MG63 (cell line): ENCODE results near the gene DNAH10. TPM values are rescaled to one million over a fixed set of nuclear protein-coding genes. Genes with fewer than 3 reads are reported as not detected.

Experiments used
- DNase-seq: peaks from one replicate; pipeline ENCODE4 v3.0.0-alpha.2; 2020
- H3K27me3 ChIP-seq: fragments of 250-450 bp; sonication (Bioruptor Pico); 2 replicates; pipeline ENCODE4 v1.5.1; 2020; ENCODE audit warnings: mild to moderate bottlenecking, moderate library complexity
- H3K36me3 ChIP-seq: fragments of 250-450 bp; sonication (Bioruptor Pico); 2 replicates; pipeline ENCODE4 v1.5.1; 2020; ENCODE audit warnings: mild to moderate bottlenecking, moderate library complexity
- H3K4me3 ChIP-seq: fragments of 250-450 bp; sonication (Bioruptor Pico); 2 replicates; pipeline ENCODE4 v1.5.1; 2020; ENCODE audit warnings: mild to moderate bottlenecking, moderate library complexity
- H3K9me3 ChIP-seq: fragments of 250-450 bp; sonication (Bioruptor Pico); 2 replicates; pipeline ENCODE4 v1.5.1; 2020; ENCODE audit warnings: mild to moderate bottlenecking, moderate library complexity
- total RNA-seq: library from RNA; depleted of rRNA; stranded (reverse); fragments of >200 nt; shearing (Covaris generic); gene quantifications from 2 replicates; pipeline ENCODE4 v1.2.3, GENCODE V29; 2014; ENCODE audit warnings: low replicate concordance

The DNAH10 gene
- total RNA-seq, 1 experiment from 2014 or later = 0.40 TPM

DNA sequence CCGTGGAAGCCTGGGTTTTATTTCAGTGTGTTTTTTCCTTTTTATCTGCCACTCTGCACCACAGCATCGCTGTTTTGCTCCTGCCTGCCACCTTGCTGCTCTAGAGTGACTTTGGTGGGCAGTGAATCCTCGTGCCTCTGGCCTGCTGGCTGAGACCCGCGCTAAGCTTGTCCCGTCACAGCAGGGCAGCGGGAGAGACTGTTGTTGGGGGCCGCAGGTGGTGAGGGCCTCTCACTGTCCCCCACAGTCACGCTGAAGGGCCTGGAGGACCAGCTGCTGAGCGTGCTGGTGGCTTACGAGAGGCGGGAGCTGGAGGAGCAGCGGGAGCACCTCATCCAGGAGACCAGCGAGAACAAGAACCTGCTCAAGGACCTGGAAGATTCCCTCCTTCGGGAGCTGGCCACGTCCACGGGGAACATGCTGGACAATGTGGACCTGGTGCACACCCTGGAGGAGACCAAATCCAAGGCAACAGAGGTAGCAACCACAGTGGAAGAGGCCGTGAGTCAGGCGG, 155.3 kb downstream of the DNAH10 start:
- Histone ChIP-seq H3K9me3 (no peaks in the 10 kb centered on the region), H3K4me3 (no peak overlapping the region), H3K27me3 (no peaks in the 10 kb centered on the region), H3K36me3 (no peaks in the 10 kb centered on the region)
- no peak for DNase-seq

DNA sequence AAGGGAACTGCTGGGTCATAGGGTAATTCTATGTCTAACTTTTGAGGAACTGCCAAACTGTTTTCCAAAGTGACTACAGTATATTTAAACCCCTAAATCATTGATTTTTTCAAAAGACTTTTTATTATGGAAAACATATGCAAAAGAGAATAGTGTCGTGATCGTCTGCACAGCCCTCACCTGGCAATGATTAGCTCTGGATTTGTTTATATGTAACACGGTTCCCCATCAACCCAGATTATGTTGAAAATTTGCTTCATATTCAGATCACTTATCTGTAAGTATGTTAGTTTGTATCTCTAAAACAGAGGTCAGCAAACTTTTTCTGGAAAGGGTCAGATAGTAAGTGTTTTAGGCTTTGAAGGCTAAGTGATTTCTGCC, 157.9 kb downstream of the DNAH10 start:
- Histone ChIP-seq H3K36me3 (no peaks in the 10 kb centered on the region), H3K27me3 (no peaks in the 10 kb centered on the region), H3K4me3 (no peak overlapping the region), H3K9me3 (no peaks in the 10 kb centered on the region)
- no peak for DNase-seq

DNA sequence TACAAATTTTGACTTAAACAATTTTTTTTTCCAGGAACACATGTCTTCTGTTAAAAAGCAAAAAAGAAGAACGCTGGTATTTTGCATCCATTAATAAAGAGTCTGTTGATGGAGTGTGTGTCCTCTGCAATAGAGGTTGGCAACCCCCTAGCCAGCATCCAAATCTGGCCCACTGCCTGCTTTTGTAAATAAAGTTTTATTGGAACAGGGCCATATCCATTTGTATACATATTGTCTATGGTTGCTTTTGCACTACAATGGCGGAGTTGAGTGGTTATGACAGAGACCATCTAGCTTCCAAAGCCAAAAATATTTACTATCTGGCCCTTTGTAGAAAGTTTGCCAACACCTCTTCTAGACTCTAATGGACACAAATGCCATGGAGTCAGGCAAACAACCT, 160.9 kb downstream of the DNAH10 start:
- DNase-seq = no peak
- Histone ChIP-seq H3K27me3 (no peaks in the 10 kb centered on the region), H3K36me3 (no peaks in the 10 kb centered on the region), H3K9me3 (no peaks in the 10 kb centered on the region), H3K4me3 (no peak overlapping the region)

DNA sequence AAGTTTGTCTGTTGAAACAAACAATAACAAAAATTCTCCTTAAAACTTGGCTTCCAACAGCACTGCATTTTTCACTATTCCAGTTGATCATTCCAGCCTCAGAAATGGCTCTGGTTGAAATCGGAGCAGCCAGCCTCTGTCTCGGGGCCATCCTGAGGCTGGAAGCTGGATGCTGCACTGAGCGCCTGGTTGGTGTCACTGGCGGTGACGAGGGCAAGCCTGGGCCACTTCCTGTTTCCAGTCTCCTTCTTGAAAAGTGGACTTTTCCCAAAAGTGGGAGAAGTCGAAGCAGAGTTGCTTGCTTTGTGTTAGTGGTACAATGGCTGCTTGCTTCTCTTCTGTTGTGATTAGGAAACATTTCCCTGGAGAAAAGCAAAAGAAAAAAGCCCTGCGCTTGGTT, 161.8 kb downstream of the DNAH10 start:
- no peak overlapping the region for H3K4me3 ChIP-seq
- no peaks in the 10 kb centered on the region for H3K9me3 ChIP-seq
- no peaks in the 10 kb centered on the region for H3K27me3 ChIP-seq
- no peaks in the 10 kb centered on the region for H3K36me3 ChIP-seq
- no peak for DNase-seq

DNA sequence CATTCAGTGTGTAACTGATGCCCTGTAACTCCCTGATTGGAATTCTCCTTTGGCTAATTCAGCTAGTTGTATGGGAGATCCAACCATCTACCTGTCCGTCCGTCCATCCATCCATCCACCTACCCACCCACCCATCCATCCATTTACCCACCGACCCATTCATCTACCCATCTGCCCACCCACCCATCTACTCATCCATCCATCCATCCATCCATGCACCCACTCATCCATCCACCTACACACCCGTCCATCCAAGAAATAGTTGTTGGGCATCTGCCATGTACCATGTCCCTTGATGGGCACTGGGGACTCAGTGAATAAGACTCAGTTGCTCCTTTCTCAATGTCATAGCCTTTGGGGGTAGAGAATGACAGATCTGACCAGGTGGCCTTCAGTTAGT, 162.4 kb downstream of the DNAH10 start:
- H3K4me3 ChIP-seq = no peak overlapping the region
- DNase-seq = no peak
- H3K27me3 ChIP-seq = no peaks in the 10 kb centered on the region
- no peaks in the 10 kb centered on the region for H3K36me3 ChIP-seq
- H3K9me3 ChIP-seq = no peaks in the 10 kb centered on the region

DNA sequence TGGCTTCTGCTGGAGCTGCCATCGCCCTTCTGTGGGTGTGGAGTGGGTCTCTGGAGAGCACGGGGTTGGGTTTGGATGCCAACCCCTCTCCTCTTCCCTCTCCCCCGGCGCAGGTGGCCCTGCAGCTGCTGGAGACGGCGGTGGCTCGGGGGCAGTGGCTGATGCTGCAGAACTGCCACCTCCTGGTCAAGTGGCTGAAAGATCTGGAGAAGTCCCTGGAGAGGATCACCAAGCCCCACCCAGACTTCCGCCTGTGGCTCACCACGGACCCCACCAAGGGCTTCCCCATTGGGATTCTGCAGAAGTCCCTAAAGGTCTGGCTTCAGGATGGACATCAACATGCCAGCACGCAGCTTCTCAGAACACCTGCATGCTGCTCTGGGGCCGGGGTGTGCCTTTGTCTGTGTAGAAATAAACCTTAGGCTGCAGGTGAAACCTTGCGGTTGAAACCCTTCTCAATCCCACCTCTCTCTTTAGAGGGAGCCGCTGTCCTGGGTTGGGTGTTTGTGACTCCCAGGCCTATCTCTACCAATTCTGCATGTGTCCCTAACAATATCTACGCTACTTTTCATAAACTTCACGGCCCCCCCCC, 166.3 kb downstream of the DNAH10 start:
- no peaks in the 10 kb centered on the region for H3K27me3 ChIP-seq
- H3K4me3 ChIP-seq = no peak overlapping the region
- H3K9me3 ChIP-seq = no peaks in the 10 kb centered on the region
- no peaks in the 10 kb centered on the region for H3K36me3 ChIP-seq
- DNase-seq = no peak

DNA sequence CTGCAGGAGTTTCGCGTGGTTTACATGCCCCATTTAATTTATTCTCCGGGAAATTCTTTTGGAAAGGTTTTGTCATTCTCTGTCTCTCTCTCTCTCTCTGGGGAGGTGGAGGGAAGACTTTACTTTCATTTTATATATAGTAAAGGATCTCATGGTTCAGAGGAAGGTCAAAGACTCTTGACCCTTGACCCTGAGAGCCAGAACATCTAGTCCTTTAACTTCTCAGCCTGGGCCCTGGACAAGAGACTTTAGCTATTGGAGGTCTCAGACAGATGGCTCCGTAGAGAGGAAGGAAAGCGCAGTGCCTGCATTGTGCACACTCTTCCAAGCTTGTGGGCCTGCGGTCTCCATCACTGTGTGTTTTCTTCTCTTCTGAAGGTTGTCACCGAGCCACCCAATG, 166.8 kb downstream of the DNAH10 start:
- Histone ChIP-seq H3K9me3 (no peaks in the 10 kb centered on the region), H3K36me3 (no peaks in the 10 kb centered on the region), H3K27me3 (no peaks in the 10 kb centered on the region), H3K4me3 (no peak overlapping the region)
- DNase-seq = no peak

DNA sequence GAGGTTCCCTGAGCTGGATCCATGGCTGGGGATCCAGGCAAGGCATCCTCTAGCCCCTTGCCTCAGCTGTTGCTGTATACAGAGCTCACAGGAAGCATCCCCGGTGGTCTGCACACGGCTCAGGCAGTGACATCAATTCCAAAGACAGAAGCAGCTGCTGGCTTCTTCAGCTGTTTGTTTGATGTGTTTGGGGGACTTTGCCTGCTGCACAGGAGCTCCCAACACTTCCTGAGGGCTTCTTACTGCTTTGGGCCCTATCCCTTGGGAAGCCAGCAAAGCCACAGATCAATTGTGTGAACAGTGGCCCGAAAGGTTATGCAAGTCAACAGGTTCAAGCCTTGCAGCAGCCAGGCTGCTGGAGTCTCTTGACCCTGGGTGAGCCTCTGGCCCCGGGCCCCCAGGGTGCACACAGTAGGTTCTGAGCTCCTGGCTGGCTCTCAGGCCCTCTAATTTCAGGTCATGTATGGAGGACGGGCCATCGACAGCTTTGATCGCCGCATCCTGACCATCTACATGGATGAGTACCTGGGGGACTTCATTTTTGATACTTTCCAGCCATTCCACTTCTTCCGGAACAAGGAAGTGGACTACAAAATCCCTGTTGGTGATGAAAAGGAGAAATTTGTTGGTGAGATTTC, 168.0 kb downstream of the DNAH10 start:
- DNase-seq = no peak
- no peak overlapping the region for H3K4me3 ChIP-seq
- no peaks in the 10 kb centered on the region for H3K36me3 ChIP-seq
- H3K27me3 ChIP-seq = no peaks in the 10 kb centered on the region
- H3K9me3 ChIP-seq = no peaks in the 10 kb centered on the region

DNA sequence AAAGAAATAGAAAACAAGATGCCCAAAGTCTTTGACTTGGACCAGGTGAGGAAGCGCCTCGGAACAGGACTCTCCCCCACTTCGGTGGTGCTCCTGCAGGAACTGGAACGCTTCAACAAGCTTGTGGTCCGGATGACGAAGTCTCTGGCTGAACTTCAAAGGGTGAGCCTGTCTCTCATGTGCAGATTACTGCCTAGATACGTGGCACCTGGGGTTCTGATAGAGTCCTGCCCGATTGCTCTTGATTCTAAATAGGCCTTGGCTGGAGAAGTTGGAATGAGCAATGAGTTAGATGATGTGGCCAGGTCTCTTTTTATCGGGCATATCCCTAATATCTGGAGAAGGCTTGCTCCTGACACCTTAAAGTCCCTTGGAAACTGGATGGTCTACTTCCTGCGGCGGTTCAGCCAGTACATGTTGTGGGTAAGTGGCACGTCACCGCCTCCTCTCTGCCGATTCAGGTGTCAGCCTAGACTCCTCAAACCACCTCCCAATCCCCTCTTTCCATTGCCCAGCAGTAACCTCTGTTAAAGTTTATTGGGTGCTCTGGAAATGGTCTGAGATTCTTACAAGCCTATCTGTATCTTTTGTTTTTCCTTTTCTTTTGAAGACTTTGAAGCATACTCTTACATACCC, 169.7 kb downstream of the DNAH10 start:
- no peak overlapping the region for H3K4me3 ChIP-seq
- no peak for DNase-seq
- H3K9me3 ChIP-seq = no peaks in the 10 kb centered on the region
- no peaks in the 10 kb centered on the region for H3K27me3 ChIP-seq
- H3K36me3 ChIP-seq = no peaks in the 10 kb centered on the region

DNA sequence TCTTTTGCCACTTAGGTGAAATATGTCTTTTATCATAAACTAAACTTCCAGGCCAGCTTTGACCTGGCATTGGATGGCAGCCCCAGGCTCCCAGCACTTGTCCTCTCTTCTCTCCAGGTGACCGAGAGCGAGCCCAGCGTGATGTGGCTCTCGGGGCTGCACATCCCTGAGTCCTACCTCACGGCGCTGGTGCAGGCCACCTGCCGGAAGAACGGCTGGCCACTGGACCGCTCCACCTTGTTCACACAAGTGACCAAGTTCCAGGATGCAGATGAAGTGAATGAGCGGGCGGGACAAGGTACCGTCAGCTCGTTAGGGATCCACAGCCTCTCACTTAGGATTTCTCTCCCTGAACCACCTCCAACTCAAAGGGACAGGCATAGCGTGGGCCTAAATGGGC, 171.1 kb downstream of the DNAH10 start:
- no peak for DNase-seq
- Histone ChIP-seq H3K27me3 (no peaks in the 10 kb centered on the region), H3K9me3 (no peaks in the 10 kb centered on the region), H3K4me3 (no peak overlapping the region), H3K36me3 (no peaks in the 10 kb centered on the region)

DNA sequence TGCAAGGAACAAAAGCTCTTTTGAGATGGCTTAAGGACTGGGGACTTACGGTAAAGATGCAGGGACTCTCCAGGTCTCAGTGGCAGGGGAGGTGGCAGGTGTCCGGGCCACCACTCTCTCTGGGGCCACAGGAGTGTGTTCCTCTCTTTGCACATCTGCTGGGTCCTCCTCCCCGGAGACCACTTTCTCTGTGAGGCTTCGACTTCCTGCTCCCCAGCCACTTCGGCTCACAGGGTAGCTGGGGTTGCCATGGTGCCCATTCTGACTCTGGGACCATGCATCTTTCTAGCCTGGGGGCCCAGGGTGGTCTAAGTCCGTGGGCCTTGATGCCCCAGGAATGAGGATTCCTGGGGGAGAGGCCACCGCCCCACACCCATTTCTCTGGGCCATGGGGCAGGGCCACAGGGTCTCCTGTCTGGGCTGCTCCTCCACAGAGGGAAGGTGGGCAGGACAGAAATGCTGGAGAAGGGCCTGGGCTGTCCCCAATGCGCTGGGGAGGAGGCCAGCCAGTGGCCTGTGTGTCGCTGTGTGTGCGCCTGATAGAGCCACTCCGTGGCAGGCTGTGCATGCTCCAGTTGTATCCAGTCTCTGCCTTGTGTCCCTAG, 172.0 kb downstream of the DNAH10 start:
- Histone ChIP-seq H3K9me3 (no peaks in the 10 kb centered on the region), H3K4me3 (no peak overlapping the region), H3K36me3 (no peaks in the 10 kb centered on the region), H3K27me3 (no peaks in the 10 kb centered on the region)
- DNase-seq = no peak

DNA sequence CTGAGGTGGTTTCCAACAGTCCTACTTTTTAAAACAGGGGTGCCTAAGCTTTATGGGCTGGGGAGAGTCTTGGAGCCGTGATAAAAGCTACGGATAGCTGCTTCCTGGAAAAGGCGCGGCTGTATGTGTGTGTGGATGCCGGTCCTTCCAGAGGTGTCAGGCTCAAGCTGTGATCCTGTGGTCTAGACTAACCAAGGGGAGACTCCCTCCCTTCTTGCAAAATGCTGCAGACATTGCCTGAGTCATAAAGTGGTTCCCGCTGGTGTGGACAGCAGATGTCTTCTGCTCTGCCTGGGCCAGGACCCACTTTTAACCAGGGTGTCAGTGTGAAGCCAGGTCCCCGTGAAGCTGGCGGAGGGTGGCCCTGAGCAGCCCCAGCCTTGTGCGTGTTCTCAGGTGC, 172.7 kb downstream of the DNAH10 start:
- H3K9me3 ChIP-seq = no peaks in the 10 kb centered on the region
- no peak overlapping the region for H3K4me3 ChIP-seq
- H3K36me3 ChIP-seq = no peaks in the 10 kb centered on the region
- H3K27me3 ChIP-seq = no peaks in the 10 kb centered on the region
- DNase-seq = no peak

DNA sequence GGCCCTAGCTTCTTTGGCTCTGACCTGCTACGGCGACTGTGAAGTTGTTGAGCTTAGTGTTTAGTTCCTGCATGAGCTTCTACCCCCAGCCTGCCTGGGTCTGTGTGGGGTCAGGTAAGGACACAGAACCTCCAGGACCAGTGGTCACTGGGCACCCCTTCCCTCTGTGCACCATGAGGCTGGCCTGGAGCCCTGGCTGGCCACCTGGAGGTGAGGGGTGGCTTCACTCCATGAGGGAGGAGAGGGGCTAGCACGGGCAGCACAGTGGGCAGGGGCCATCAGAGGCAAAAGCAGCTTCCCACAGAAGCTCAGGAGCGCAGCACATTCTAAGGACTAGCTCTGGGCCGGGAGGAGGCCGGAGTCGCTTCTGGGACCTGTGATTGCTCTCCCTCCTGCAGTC, 173.9 kb downstream of the DNAH10 start:
- no peaks in the 10 kb centered on the region for H3K27me3 ChIP-seq
- H3K36me3 ChIP-seq = peaks cover 2% of the 10 kb centered on the region

DNA sequence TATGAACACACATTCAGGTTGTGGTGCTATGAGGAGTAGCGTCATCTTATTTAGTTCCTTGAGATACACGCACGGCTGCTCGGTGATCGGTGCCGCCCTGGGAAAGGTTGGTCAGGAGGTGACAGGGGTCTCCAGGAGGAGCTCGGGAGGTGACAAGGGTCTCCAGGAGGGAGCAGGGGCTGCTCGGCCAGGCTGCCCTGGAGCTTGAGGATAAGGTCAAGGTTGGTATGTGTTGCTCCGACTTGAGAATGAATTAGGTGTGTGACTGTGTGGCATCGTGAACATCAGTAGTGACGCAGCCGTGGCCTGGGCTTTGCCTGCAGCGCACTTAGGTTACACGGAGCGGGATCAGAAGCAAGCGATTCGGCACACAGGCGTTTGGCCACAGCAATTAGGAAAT, 174.4 kb downstream of the DNAH10 start:
- Histone ChIP-seq H3K9me3 (no peaks in the 10 kb centered on the region; the same call in 1 of the 2 replicates), H3K36me3 (peaks cover 7% of the 10 kb centered on the region), H3K27me3 (no peaks in the 10 kb centered on the region), H3K4me3 (no peak overlapping the region)
- DNase-seq = no peak

More for the DNA sequence above, 173.9 kb downstream of the DNAH10 start:
- Histone ChIP-seq H3K9me3 (no peaks in the 10 kb centered on the region), H3K4me3 (no peak overlapping the region)
- DNase-seq = no peak

DNA sequence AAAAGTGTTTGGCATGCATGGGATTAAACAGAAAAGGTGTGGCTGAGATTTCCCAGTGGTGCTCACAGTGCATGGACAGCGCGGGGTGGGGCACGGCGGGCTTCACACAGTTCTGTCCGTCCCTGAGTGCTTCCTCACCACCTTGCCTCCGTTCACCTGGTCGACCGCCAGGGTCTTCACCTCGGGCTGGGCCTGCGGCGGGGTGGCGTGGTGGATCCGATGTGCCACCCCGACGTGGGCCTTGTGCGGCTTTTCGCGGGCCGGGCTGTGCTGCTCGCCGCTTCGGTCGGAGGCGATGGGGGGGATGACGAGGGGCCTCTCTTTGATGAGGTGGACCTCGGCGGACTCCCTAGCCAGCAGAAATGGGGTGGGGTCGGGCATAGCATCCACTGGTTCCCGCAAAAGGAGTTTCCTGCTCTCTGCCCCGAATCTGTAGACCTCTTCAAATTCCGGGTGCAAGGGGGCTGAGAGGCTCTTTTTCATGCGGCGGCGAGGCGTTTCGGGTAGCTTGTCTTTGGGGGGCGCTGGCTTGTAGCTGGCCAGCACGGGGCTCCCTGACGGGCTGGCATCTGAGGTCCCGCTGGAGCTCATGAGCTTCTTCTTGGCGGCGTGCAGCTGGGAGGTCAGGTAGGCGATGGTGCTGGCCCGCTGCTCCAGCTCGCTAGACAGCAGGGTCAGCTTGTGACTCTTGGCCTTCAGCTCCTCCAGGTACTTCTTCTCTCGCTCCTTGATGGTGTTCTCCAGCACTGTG, 175.0 kb downstream of the DNAH10 start:
- no peaks in the 10 kb centered on the region; the same call in 1 of the 2 replicates for H3K9me3 ChIP-seq
- DNase-seq = no peak
- no peaks in the 10 kb centered on the region for H3K27me3 ChIP-seq
- H3K36me3 ChIP-seq = peaks cover 13% of the 10 kb centered on the region
- no peak overlapping the region for H3K4me3 ChIP-seq

DNA sequence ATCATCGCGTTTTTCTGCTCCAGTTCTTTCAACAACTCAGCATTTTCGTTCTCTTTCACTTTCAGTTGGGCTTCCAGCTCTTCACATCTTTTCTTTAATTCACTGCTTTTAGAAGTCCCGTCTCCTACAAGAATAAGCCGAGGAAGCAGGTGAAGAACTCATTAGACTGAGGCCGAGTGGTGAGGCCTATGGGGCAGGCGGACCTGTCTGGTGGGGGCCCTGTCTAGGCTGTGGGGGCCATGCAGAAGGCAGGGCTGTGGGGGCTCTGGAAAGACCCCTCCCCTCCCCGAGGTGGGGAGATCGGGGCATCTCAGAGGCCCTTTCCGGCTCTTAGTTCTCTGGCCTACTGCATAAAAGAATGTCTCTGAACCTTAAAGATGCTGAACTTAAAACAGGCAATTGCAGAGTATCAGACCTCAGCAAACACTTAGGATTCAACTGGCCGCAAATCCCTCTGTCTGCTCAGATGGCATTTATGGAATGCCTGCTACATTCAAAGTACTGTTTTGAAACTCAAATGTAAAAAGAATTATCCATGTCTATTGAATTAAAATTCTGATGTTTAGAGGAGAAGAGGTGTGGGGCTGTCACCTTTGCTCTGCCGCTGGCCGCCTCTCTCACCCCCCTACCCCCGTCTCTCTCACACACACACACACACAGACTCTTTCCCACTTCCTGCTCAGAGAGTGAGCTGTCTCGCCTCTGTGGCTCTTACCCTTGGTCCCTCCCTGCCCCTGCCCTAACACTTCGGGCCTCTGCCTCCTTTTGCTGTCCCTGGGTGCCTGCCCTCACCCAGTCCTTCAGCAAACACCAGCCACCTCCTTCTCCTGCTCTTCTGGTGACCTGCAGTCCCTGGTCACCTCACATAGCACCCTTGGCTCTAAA, 175.8 kb downstream of the DNAH10 start:
- DNase-seq = no peak
- H3K9me3 ChIP-seq = no peaks in the 10 kb centered on the region; the same call in 1 of the 2 replicates
- no peaks in the 10 kb centered on the region for H3K27me3 ChIP-seq
- no peak overlapping the region for H3K4me3 ChIP-seq
- peaks cover 13% of the 10 kb centered on the region for H3K36me3 ChIP-seq
